GM18499 (cell line): ENCODE results near the gene CEACAM5.
"Not testable (repeated sequence)": the region's sequence is repeated elsewhere in the genome, so short reads cannot be mapped to it uniquely, and the experiment has no call there.

Experiments
- ATAC-seq: cut with Tn5 transposase; IDR thresholded peaks from one replicate; pipeline ENCODE4 v1.9.1; 2021; ENCODE audit warnings: moderate number of reproducible peaks; ENCODE audit not compliant: insufficient read depth, unreplicated experiment

Gene CEACAM5

GRCh38 chr19:41699968-41700323 lies 8.5 kb upstream of the CEACAM5 start:
- no peak for ATAC-seq

- ATAC-seq: no peak
These were observed 7.8 kb upstream of the CEACAM5 start for GRCh38 chr19:41700381-41701195.

- no peak for ATAC-seq
These were observed 6.9 kb upstream of the CEACAM5 start for GRCh38 chr19:41701401-41702075.

GRCh38 chr19:41702171-41702651 lies 6.2 kb upstream of the CEACAM5 start:
- no peak for ATAC-seq

- ATAC-seq: no peak
These were observed 4.7 kb upstream of the CEACAM5 start for GRCh38 chr19:41703602-41704293.

- no peak for ATAC-seq
These were observed 2.8 kb upstream of the CEACAM5 start for GRCh38 chr19:41705393-41706174.

- ATAC-seq: no peak
These were observed 1.5 kb upstream of the CEACAM5 start for GRCh38 chr19:41706741-41707501.

GRCh38 chr19:41707502-41707812 lies 969 bp upstream of the CEACAM5 start:
- no peak for ATAC-seq

GRCh38 chr19:41707871-41708371 lies 505 bp upstream of the CEACAM5 start:
- no peak for ATAC-seq

- not testable (repeated sequence) for ATAC-seq
These were observed 1.1 kb downstream of the CEACAM5 start for GRCh38 chr19:41709516-41709915.

GRCh38 chr19:41709951-41710645 lies 1.7 kb downstream of the CEACAM5 start:
- no peak for ATAC-seq

GRCh38 chr19:41711376-41712261 lies 3.2 kb downstream of the CEACAM5 start:
- no peak for ATAC-seq

GRCh38 chr19:41714598-41714997 lies 6.2 kb downstream of the CEACAM5 start:
- no peak for ATAC-seq

GRCh38 chr19:41718761-41719160 lies 10.3 kb downstream of the CEACAM5 start:
- no peak for ATAC-seq

GRCh38 chr19:41720103-41720502 lies 11.7 kb downstream of the CEACAM5 start:
- ATAC-seq: no peak

GRCh38 chr19:41726493-41726892 lies 18.1 kb downstream of the CEACAM5 start:
- ATAC-seq: no peak

GRCh38 chr19:41734156-41734555 lies 25.7 kb downstream of the CEACAM5 start:
- ATAC-seq: no peak

GRCh38 chr19:41734585-41734984 lies 26.2 kb downstream of the CEACAM5 start:
- no peak for ATAC-seq
